HCT116 (cell line): ENCODE data around the gene NAALADL2.

ENCODE experiments used
- CEBPB ChIP-seq: IDR thresholded peaks from 2 replicates; pipeline ENCODE4 v1.6.1; 2012; ENCODE audit warnings: low read depth
- FOSL1 ChIP-seq: IDR thresholded peaks from 2 replicates; pipeline ENCODE4 v1.6.1; 2012; ENCODE audit warnings: low read depth
- JUND ChIP-seq: IDR thresholded peaks from 2 replicates; pipeline ENCODE4 v1.6.1; 2012
- SIN3A ChIP-seq: IDR thresholded peaks from 2 replicates; pipeline ENCODE4 v1.6.1; 2012; ENCODE audit warnings: low read depth
- TF ChIP-seq, protein P1 (sequence below): IDR thresholded peaks from 2 replicates; pipeline ENCODE4 v1.6.1; 2012; ENCODE audit warnings: low read depth
- TF ChIP-seq, protein P2 (sequence below): IDR thresholded peaks from 2 replicates; pipeline ENCODE4 v1.6.1; 2012

GRCh38 chr3:175432376-175433025, 573.4 kb downstream of the NAALADL2 start:
- TF ChIP-seq, protein P1, sequence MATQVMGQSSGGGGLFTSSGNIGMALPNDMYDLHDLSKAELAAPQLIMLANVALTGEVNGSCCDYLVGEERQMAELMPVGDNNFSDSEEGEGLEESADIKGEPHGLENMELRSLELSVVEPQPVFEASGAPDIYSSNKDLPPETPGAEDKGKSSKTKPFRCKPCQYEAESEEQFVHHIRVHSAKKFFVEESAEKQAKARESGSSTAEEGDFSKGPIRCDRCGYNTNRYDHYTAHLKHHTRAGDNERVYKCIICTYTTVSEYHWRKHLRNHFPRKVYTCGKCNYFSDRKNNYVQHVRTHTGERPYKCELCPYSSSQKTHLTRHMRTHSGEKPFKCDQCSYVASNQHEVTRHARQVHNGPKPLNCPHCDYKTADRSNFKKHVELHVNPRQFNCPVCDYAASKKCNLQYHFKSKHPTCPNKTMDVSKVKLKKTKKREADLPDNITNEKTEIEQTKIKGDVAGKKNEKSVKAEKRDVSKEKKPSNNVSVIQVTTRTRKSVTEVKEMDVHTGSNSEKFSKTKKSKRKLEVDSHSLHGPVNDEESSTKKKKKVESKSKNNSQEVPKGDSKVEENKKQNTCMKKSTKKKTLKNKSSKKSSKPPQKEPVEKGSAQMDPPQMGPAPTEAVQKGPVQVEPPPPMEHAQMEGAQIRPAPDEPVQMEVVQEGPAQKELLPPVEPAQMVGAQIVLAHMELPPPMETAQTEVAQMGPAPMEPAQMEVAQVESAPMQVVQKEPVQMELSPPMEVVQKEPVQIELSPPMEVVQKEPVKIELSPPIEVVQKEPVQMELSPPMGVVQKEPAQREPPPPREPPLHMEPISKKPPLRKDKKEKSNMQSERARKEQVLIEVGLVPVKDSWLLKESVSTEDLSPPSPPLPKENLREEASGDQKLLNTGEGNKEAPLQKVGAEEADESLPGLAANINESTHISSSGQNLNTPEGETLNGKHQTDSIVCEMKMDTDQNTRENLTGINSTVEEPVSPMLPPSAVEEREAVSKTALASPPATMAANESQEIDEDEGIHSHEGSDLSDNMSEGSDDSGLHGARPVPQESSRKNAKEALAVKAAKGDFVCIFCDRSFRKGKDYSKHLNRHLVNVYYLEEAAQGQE = no peak
- TF ChIP-seq CEBPB (no peak), JUND (no peak), SIN3A (no peak), FOSL1 (no peak)
- TF ChIP-seq, protein P2, sequence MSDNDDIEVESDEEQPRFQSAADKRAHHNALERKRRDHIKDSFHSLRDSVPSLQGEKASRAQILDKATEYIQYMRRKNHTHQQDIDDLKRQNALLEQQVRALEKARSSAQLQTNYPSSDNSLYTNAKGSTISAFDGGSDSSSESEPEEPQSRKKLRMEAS = no peak
